Islet precursor cell (in vitro differentiated cells): ENCODE results near the gene PPFIBP1.
"Not testable (repeated sequence)": the region's sequence is repeated elsewhere in the genome, so short reads cannot be mapped to it uniquely, and the experiment has no call there.

ENCODE experiments used
- DNase-seq: peaks from one replicate; pipeline ENCODE4 v3.0.0-alpha.2; 2018

PPFIBP1 gene

DNA sequence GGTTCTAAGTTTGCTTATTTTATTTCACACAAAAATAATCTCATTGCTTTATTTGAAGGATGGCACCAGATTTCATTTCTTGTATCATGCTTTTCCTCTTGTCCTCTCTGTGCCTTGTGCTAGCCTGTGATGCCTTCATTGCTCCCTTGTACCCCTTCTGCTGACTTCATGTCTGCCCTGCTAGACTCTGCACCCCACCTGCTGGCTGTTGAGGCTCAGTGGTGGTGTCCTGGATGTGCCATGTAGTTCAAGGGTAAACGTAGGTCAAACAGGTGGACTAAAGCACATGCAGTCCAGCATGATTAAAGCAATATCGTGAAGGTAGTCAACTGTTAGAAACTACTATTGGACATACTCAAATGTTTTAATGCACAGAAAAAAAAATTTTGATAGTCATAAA lies 208.3 kb downstream of the PPFIBP1 start:
- peak; percentile 69 for DNase-seq

GRCh38 chr12:27733052-27733656 lies 209.1 kb downstream of the PPFIBP1 start:
- no peak for DNase-seq

DNA sequence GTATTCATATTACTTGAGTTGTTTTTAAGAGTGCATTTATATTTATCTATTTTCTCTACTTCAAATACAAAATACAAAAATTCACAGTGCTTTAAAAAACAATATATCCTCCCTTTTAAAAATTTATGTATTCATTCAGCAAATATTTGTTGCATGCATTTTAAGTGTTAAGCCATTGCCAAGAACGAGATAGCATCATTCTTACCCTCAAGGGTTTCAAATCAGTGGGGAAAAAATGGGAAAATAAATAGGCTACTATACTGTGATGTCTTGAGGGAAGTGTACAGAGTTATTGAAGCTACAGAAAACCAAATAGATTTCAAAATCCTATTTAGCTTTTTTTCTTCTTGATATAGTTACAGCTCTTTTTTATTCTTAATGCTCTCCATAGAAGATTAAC lies 209.8 kb downstream of the PPFIBP1 start:
- no peak for DNase-seq

GRCh38 chr12:27734321-27734720 lies 210.3 kb downstream of the PPFIBP1 start:
- DNase-seq, result not testable (repeated sequence)

DNA sequence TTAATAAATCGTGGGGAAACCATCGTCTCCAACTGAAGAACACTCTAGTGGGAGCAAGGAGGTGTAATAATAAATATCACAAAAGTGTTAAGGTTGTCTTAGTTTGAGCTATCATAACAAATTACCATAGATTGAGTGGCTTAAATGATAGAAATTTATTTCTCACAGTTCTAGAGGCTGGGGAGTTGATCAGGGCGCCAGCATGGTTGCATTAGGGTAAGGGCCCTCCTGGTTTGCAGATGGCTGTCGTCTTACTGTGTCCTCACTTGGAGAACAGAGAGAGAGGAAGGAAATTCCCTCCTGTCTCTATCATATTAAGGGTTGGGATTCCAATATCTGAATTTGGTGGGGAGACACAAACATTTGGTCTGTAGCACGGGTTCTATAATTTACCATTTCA lies 219.6 kb downstream of the PPFIBP1 start:
- no peak for DNase-seq
